Measurements from ENCODE around the gene TBC1D5.
"Not testable (repeated sequence)": the region's sequence is repeated elsewhere in the genome, so short reads cannot be mapped to it uniquely, and the experiment has no call there.

TBC1D5 gene

DNA sequence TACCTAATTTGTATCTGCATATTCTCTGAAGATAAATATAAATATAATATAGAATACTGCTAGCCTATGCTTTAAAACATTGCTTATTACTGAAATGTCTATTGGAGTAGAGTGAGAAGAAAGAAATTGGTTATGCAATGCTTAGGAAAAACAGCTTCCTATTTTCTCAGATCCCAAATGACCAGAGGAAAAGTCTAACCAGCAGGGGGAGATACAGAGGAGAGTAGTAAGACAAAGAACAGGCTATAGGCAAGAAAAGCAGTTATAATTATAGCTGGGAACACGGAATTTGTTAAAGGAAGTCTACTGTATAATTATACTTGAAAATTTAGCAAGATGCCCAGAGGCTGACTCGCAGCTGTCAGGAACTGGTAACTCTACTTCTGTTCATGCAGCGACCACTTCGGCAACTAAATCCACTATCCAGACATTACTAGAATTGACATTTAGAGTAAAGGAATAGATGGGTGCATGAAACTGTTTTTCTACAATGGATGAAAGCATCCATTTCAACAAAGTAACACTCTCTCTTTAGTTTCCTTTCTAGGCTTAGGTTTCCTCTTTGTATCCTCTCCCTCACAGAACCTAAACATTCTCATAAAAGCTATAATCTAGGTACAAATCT lies 97.2 kb downstream of the TBC1D5 start:
- DNase-seq (ENCODE audit: low read depth) = no peak

DNA sequence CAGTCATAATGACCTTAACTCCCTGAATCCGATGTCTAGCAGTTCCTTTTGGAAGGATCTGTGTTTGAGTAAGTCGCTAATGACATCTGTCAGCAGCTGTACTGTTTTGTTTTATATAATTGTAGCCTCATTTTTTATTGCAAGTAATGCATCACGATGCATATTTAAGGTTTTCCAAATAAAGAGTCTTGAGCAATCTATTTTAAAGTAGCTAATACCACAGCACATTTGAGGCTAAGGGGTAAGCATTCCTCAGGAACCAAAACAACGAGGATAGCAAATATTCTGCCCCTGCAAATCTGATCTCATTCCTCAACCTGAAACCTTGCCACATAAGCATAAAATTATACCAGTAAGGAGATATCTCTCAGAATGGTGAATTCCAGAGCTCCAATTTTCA lies 98.7 kb downstream of the TBC1D5 start:
- DNase-seq (ENCODE audit: low read depth) = no peak

DNA sequence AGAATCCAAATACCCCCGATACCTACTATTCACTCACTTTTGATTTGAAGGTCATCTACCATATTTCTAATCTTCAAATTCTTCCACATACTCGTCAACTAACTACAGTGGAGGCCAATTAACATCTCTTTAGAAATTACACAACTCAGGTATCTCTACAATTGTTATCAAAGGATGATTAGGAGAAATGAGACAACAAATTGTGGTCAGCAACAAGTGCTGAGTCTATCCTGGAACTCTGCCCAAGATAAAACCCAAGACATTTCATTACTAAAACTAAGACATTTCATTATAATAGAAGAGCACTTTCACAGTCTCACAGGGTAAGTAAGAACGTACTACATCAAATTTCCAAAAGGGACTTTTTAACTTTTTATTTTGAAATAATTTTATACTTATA lies 100.0 kb downstream of the TBC1D5 start:
- no peak for DNase-seq (ENCODE audit: low read depth)

DNA sequence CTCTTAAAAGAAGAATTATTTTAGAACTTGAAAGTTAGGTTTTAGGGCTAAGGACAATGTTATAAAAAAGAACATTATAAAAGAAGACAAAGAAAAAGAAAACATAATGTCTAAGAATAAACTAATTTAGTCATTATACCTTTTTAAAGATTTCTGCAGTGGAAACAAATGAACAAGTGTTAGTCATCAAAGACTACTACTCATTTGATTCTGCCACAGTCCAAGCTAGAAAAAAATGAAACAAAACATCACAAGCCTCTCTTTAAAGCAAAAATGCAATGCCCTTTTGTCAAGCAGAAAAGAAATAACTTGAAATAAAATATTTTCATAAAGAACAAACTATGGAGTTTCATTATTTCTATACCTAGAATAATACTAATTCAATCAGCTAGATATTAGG lies 102.0 kb downstream of the TBC1D5 start:
- no peak for DNase-seq (ENCODE audit: low read depth)

DNA sequence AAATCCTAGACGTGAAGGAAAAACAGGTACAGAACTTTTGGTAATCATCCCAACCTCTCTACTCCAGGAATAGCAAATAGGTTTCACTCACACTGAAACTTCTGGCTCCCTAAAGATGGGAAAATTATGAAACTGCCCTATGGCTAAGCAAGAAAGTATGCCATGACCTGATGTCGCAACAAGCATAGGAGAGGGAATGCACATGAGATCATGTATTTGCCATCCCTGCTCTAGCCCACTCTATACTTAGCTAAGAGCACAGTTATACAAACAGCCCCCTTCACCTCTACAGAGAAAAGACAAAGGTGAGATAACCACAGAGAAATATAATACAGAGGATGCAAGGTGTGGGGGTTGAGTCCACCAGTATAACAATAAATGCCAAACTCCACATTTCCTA lies 102.7 kb downstream of the TBC1D5 start:
- no peak for DNase-seq (ENCODE audit: low read depth)

DNA sequence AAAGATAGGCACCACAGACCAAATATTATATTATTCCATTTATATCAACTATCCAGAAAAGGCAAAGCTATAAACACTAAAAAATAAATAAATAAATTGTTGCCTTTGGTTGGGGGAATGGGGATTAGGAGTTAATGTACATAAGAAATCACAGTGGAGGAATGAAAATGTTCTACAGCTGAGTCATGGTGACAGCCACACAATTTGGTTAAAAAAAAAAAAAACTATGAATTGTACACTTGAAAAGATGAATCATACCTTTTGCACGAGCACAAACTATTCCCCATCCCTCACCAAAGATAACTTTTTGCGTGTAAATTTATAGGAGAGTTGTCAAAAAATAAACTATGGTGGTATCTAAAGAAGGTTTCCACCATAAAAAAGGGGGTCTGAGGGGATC lies 103.2 kb downstream of the TBC1D5 start:
- no peak for DNase-seq (ENCODE audit: low read depth)

DNA sequence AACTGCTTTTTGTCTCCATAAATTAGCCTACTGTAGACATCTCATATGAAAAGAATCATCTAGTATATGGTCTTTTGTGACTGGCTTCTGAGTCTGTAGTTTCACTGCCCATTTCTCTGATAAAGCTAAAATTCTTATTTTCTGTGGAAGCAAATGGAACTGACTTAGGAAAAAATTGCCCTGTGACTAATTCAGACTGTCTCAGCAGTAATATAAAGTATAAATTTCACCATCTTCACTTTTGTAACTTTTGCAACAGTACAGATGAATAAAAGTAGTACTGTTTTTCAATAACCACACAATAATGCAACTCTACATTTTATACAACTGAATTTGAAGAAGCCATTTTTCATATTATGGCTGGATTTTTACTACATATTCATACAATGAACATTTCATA lies 104.1 kb downstream of the TBC1D5 start:
- no peak for DNase-seq (ENCODE audit: low read depth)

DNA sequence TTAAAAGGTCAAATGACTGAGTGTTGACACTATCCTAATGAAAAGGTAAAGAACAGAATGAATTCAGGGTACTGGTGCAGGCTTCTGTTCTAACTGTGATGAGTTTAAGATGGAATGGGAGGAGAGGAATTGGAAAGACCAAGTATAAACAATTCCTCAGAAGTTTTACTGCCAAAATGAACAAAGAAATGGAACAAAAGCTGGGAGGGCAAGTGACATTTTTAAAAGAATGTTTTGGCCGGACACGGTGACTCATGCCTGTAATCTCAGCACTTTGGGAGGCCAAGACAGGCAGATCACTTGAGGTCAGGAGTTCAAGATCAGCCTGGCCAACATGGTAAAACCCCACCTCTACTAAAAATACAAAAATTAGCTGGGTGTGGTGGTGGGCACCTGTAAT lies 106.8 kb downstream of the TBC1D5 start:
- DNase-seq (ENCODE audit: low read depth) = not testable (repeated sequence)

DNA sequence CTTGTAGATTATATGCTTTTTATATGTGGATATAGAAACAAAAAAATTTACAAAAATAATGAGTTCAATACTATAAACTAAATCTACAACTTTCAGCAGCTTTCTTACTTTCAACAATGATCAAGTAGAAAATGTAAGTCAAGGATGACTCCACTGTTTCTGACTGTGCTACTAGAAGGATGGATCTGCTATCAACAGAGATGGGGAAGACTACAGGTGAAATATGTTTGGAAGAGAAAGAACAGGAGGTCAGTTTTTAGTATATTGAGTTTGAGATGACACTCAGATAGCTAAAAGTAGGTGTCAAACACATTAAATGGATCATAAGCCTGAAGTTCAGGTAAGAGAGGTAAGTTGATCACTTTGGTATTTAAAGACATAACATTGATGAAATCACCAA lies 107.5 kb downstream of the TBC1D5 start:
- DNase-seq (ENCODE audit: low read depth) = no peak

DNA sequence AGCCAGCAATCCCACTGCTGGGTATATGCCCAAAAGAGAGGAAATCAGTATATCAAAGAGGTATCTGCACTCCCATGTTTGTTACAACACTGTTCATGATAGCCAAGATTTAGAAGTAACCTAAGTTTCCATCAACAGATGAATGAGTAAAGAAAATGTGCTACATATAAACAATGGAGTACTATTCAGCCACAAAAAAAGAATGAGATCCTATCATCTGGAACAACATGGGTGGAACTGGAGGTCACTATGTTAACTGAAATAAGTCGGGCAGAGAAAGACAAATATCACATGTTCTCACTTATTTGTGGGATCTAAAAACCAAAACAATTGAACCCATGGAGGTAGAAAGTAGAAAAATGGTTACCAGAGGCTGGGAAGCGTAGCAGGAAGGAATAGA lies 108.2 kb downstream of the TBC1D5 start:
- no peak for DNase-seq (ENCODE audit: low read depth)

DNA sequence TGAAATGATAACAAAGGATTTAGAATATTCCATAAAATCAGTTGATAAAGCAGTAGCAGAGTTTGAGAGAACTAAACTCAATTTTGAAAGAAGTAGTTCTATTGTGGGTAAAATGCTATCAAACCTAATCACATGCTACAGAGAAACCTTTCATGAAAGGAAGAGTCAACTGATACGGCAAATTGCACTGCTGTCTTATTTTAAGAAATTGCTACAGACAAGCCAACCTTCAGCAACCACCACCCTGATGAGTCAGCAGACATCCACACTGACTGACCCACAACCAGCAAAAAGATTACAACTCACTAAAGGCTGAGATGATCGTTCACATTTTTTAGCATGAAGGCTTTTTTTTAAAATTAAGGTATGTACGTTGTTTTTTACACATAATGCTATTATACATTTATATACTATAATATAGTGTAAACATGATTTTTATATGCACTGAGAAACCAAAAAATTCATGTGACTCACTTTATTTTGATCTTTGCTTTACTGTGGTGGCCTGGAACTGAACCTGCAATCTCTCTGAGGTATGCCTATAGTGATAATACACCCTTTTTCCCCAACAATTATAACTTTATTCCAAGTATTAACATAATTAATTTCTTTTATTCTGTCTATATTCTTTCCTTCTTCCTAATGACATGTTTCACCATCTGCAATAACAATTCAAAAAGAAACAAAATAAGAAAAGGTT lies 109.9 kb downstream of the TBC1D5 start:
- no peak for DNase-seq (ENCODE audit: low read depth)

DNA sequence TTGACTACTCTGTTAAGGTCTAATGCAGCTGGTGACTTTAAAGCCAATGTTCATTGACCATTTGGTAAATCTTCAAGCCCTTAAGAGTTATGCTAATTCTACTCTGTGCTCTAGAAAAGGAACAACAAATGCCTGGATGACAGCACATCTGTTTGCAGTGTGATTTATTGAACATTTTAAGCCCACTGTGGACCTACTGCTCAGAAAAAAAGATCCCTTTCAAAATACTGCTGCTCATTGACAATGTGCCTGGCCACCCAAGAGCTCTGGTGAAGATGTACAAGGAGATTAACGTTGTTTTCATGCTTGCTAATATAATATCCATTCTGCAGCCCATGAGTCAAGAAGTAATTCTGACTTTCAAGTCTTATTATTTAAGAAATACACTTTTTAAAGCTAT lies 110.8 kb downstream of the TBC1D5 start:
- no peak for DNase-seq (ENCODE audit: low read depth)

DNA sequence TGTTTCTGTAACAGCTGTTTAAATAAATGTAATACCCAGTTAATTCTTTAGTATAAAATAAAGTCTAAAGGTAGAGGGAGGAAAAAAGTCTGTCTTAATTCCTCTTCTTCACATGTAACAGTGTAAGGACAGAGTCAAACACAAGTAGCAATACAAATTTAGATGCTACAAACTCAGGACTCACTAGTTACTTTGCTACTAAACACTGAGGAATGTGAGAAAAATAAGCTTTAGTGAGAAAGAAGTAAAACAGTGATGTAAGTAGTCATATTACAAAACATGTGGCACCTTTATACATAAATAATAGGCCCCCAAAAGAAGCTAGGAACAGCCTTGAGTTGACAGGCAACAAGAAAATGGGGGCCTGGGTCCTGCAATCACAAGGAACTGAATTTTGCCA lies 113.0 kb downstream of the TBC1D5 start:
- DNase-seq (ENCODE audit: low read depth) = no peak

DNA sequence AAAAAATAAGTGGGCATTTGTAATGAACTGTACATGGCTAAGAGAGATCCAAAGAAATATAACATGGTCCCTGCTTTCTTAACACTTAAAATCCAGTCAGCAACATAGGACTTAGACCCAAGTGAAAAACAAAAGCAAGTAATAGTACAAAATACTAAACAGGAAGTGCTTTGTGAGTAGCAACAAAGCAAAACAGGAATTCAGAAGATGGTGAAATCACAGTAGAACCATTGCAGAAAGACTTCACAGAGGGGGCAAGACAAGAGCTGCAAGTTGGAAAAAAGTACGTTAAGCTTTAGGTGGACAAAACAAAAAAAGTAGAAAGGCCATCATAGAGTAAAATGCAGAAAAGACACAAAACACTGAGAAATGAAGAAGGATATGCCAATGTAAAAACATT lies 116.0 kb downstream of the TBC1D5 start:
- no peak for DNase-seq (ENCODE audit: low read depth)

DNA sequence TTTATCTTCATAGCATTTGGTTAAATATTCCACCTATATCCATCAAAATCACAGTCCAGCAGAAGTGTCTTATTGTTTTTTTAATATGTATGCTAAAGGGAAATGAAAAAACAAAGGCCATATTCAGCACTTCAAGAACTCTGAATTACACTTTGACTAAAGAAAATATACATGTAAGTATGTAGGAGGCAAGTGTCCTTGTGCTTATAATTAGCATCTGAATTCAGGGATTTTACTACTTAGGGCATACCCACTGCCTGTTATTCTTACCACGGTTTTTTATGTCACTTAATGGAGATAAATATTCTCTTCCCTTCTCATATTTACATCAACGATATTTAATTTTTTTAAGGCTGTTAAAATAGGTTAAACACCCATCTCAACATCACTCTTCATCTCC lies 117.3 kb downstream of the TBC1D5 start:
- no peak for DNase-seq (ENCODE audit: low read depth)

DNA sequence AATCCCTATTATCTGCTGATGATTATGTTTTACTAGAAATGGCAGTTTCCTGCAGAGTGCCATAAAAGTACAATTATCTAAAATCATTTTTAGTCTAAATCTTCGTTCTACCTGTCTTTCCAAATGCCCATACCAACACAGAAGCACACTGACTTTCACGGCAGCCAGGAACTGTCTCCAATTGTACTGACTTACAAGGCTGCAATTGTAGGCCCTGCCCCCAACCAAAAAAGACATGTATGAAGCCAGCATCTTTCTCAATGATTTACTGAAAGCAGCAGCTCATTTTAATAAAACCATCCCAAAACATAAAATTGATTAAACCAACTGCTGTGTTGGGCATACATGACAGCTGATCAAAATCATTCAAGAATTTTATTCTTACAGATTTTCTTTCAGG lies 119.0 kb downstream of the TBC1D5 start:
- DNase-seq (ENCODE audit: low read depth) = no peak

DNA sequence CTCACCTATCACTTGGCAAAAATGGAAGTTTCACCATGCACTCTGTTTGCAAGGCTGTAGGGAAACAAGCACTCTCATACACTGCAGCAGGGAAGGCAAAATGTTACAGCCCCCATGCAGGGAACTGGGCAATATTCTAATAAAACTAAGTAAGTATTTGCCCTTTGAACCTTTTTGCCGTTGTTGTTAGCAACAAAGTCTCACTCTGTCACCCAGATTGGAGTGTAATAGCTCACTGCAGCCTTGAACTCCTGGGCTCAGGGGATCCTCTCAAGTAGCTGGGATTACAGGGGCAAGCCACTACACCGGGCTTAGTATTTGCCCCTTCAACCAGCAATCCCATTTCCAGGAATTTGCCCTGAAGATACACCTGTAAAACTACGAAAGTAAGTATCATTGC lies 122.5 kb downstream of the TBC1D5 start:
- no peak for DNase-seq (ENCODE audit: low read depth)

DNA sequence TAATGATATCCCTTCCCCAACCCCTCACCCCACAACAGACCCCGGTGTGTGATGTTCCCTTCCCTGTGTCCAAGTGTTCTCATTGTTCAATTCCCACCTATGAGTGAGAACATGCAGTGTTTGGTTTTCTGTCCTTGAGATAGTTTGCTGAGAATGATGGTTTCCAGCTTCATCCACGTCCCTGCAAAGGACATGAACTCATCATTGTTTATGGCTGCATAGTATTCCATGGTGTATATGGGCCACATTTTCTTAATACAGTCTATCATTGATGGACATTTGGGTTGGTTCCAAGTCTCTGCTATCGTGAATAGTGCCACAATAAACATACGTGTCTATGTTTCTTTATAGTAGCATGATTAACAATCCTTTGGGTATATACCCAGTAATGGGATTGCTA lies 129.4 kb downstream of the TBC1D5 start:
- not testable (repeated sequence) for DNase-seq (ENCODE audit: low read depth)

DNA sequence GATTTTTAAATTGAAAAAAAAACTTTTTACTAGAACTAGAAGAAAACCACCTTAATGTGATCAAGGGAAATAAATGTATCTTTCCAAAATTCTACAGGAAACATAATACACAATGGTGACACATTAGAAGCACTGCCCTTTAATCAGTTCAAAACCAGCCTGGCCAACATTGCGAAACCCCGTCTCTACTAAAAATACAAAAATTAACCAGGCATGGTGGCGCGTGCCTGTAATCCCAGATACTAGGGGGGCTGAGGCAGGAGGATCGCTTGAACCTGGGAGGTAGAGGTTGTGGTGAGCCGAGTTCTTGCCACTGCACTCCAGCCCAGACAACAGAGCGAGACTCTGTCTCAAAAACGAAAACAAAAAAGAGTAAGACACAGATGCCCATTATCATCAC lies 134.5 kb downstream of the TBC1D5 start:
- no peak for DNase-seq (ENCODE audit: low read depth)

DNA sequence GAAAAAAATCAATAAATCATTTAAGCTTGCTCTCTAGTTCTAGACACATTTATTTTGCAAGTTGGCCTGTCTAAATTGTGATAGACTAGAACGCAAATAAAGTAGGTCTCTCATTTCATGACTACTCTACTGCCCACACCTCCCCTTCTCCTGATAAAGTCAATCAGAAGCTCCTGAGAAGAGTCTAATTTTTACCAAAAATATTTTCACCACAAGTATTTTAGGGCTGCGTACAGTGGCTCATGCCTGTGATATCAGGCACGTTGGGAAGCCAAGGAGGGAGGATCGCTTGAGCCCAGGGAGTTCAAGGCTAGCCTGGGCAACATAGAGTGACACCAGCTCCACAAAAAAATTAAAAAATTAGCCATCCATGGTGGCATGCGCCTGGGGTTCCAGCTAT lies 136.5 kb downstream of the TBC1D5 start:
- no peak for DNase-seq (ENCODE audit: low read depth)

DNA sequence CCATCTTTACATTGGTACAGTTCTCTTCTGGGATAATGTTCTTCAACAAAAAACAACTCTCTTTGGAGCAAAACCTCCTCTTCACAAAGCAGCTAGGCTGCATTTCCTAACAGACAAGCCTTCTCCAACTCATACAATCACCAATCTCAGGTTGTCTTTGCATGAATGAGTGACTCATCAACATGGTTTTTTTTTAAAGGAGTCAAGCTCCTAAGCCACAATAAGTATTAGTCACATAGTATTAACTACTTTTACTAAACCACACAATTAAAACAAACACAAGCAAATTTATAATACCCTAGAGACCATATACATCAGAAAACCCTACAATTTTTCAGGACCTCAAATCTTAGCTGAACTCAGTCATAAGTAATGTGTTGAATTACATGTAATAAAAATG lies 137.4 kb downstream of the TBC1D5 start:
- no peak for DNase-seq (ENCODE audit: low read depth)

DNA sequence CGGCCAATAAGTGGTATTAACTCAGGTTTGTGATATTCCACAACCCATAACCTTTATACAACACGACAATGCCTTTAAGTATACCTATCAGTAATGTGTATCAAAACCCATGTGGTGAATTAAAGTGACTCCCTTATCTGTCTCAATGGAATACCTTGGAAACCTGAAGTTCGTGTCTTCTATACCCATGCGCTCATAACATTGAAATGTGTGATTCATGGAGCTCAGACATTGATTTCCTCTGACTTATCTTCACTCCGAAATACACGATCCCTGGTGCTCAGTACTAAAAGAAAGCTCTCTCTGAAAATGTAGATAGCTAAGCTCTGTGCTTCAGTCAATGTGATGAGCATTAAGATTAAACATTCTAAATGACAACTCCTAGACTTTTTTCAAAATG lies 140.3 kb downstream of the TBC1D5 start:
- no peak for DNase-seq (ENCODE audit: low read depth)

DNA sequence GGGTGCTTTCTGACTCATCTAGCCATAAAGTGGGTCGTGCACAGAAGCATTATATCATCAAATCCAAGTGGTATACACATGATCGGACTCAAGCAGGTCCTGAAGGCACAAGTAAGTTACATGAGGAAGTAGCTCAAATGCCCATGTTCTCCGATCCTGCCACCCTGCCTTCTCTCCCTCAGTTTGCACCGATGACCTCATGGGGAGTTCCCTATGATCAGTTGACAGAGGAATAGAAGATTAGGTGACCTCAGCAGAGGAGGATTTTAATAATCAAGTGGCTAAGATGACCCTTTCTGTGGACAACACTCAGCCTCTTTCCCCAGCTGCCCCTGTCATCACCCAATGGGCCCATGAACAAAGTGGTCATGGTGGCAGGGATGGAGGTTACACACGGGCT lies 149.5 kb downstream of the TBC1D5 start:
- DNase-seq (ENCODE audit: low read depth) = no peak

DNA sequence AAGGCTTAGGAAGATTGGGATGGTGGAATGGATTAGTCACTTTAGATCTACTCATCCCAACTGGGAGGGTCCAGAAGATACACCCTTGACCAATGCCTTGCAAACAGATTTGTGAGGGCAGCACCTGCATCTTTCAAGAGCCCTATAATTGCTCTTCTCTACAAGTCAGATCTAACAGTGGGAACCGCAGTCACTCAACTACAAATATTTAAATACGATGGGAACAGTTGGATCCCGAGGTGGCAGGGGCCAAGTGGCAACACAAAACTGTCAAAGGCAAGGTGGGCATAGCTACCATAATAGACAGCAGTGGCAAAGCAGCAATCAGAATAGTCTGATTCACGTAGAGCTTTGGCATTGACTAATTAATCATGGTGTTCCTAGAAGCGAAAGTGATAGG lies 152.0 kb downstream of the TBC1D5 start:
- no peak for DNase-seq (ENCODE audit: low read depth)
